ENCODE data around the gene GNB4. TPM values are rescaled to one million over a fixed set of nuclear protein-coding genes. Genes with fewer than 3 reads are reported as not detected.

The GNB4 gene
- total RNA-seq, 3 donors from 2014 or later (not counting 1 experiment from before 2014, with no cell fraction given), result 1.6 to 3.4 (median 2.9) TPM

- Histone ChIP-seq H3K4me1 (ENCODE audit: control insufficient read depth, insufficient read depth, low read length) (no peaks in the 10 kb centered on the region), H3K9me3 (ENCODE audit: control insufficient read depth, insufficient read depth, low read length) (no peaks in the 10 kb centered on the region), H3K27ac (ENCODE audit: low read length) (no peak overlapping the region), H3K27me3 (ENCODE audit: control insufficient read depth, insufficient read depth, low read length) (no peaks in the 10 kb centered on the region), H3K4me3 (ENCODE audit: low read length) (no peak overlapping the region), H3K36me3 (ENCODE audit: control insufficient read depth, insufficient read depth, low read length) (peaks cover 61% of the 10 kb centered on the region)
- Mint-ChIP-seq H3K27ac (no peak overlapping the region), H3K4me3 (no peak overlapping the region), H3K27me3 (ENCODE audit: low read depth in 2 of 2) (no peaks in the 10 kb centered on the region), H3K9me3 (no peaks in the 10 kb centered on the region), H3K4me1 (no peaks in the 10 kb centered on the region), H3K36me3 (no peaks in the 10 kb centered on the region)
- WGBS (ENCODE audit: insufficient coverage), result no CpG with 5 or more reads among the region's 1 CpG
- intact Hi-C loops (cut with micrococcal nuclease), result no loop called here
- no peak for TF ChIP-seq CTCF (IDR thresholded peaks at IDR 0.05)
- ATAC-seq (no peak), DNase-seq (no peak)
These were observed 59.4 kb downstream of the GNB4 start for GRCh38 chr3:179391906-179392305.

- Mint-ChIP-seq H3K27me3 (ENCODE audit: low read depth in 2 of 2) (no peaks in the 10 kb centered on the region), H3K27ac (no peak overlapping the region), H3K9me3 (no peaks in the 10 kb centered on the region), H3K4me1 (no peaks in the 10 kb centered on the region), H3K36me3 (peaks cover 16% of the 10 kb centered on the region), H3K4me3 (no peak overlapping the region)
- intact Hi-C loops (cut with micrococcal nuclease), result no loop called here
- TF ChIP-seq CTCF (IDR thresholded peaks at IDR 0.05), result no peak
- H3K27ac ChIP-seq (ENCODE audit: low read length), result no peak overlapping the region
- no peaks in the 10 kb centered on the region for H3K9me3 ChIP-seq (ENCODE audit: control insufficient read depth, insufficient read depth, low read length)
- no peaks in the 10 kb centered on the region for H3K4me1 ChIP-seq (ENCODE audit: control insufficient read depth, insufficient read depth, low read length)
- WGBS (ENCODE audit: insufficient coverage), result no CpG with 5 or more reads among the region's 1 CpG
- H3K4me3 ChIP-seq (ENCODE audit: low read length), result no peak overlapping the region
- no peak for DNase-seq
- H3K27me3 ChIP-seq (ENCODE audit: control insufficient read depth, insufficient read depth, low read length), result no peaks in the 10 kb centered on the region
- peaks cover 60% of the 10 kb centered on the region for H3K36me3 ChIP-seq (ENCODE audit: control insufficient read depth, insufficient read depth, low read length)
- no peak for ATAC-seq
These were observed 74.8 kb downstream of the GNB4 start for GRCh38 chr3:179376474-179376873.

GRCh38 chr3:179375091-179375999, 75.9 kb downstream of the GNB4 start:
- 94% methylated on average over 7 of the region's 12 CpGs for WGBS (ENCODE audit: insufficient coverage)
- Histone ChIP-seq H3K27ac (ENCODE audit: low read length) (no peak overlapping the region), H3K4me3 (ENCODE audit: low read length) (no peak overlapping the region), H3K9me3 (ENCODE audit: control insufficient read depth, insufficient read depth, low read length) (no peaks in the 10 kb centered on the region), H3K36me3 (ENCODE audit: control insufficient read depth, insufficient read depth, low read length) (peaks cover 61% of the 10 kb centered on the region), H3K4me1 (ENCODE audit: control insufficient read depth, insufficient read depth, low read length) (no peaks in the 10 kb centered on the region), H3K27me3 (ENCODE audit: control insufficient read depth, insufficient read depth, low read length) (no peaks in the 10 kb centered on the region)
- H3K36me3 Mint-ChIP-seq, result peaks cover 9% of the 10 kb centered on the region
- H3K4me3 Mint-ChIP-seq, result no peak overlapping the region
- no peaks in the 10 kb centered on the region for H3K27me3 Mint-ChIP-seq (ENCODE audit: low read depth in 2 of 2)
- DNase-seq (no peak), ATAC-seq (no peak)
- no peaks in the 10 kb centered on the region for H3K4me1 Mint-ChIP-seq
- H3K27ac Mint-ChIP-seq, result no peak overlapping the region
- TF ChIP-seq CTCF (IDR thresholded peaks at IDR 0.05), result no peak
- no peaks in the 10 kb centered on the region for H3K9me3 Mint-ChIP-seq
- intact Hi-C loops (cut with micrococcal nuclease), result no loop called here

Data from natural killer cell (primary cell).